Kidney (tissue), 14 donors: Measurements from ENCODE around the gene SYNDIG1. TPM values are rescaled to one million over a fixed set of nuclear protein-coding genes. Genes with fewer than 3 reads are reported as not detected.

Experiments used
- DNase-seq, 5 donors: peaks; one replicate each; pipeline ENCODE4 v3.0.0-alpha.2; 2013 to 2020
- FAIRE-seq: peaks from 2 replicates; lab custom pipeline; 2012; peaks lifted over from hg19 to GRCh38; lab: Jason Lieb, UNC
- H3K27ac ChIP-seq, 2 donors: one replicate each; pipeline ENCODE4 v1.7.0; 2013; ENCODE audit warnings: low read depth in 2 of 2, low read length in 2 of 2, inconsistent platforms in 1 of 2
- H3K27me3 ChIP-seq: one replicate; pipeline ENCODE4 v1.7.1; 2013; ENCODE audit warnings: low read length, inconsistent platforms; ENCODE audit not compliant: control insufficient read depth, insufficient read depth
- H3K36me3 ChIP-seq, 3 donors: one replicate each; pipeline versions ENCODE4 v1.7.0 to v1.7.1; 2013; ENCODE audit warnings: low read length in 3 of 3, control low read depth in 1 of 3, inconsistent platforms in 1 of 3; ENCODE audit not compliant: insufficient read depth in 3 of 3, control insufficient read depth in 2 of 3
- H3K4me1 ChIP-seq, 3 donors: one replicate each; pipeline versions ENCODE4 v1.7.0 to v1.7.1; 2013; ENCODE audit warnings: low read length in 3 of 3, inconsistent platforms in 1 of 3, low read depth in 1 of 3; ENCODE audit not compliant: control insufficient read depth in 2 of 3, insufficient read depth in 2 of 3
- H3K4me3 ChIP-seq, 3 donors: one replicate each; pipeline versions ENCODE4 v1.7.0 to v1.8.1; 2013; ENCODE audit warnings: low read length in 3 of 3, control low read depth in 1 of 3, inconsistent platforms in 1 of 3
- H3K9ac ChIP-seq, 3 donors: one replicate each; pipeline versions ENCODE4 v1.7.0 to v1.7.1; 2013; ENCODE audit warnings: low read length in 3 of 3, control low read depth in 1 of 3, inconsistent platforms in 1 of 3
- H3K9me3 ChIP-seq, 3 donors: one replicate each; pipeline versions ENCODE4 v1.7.0 to v1.7.1; 2013; ENCODE audit warnings: low read length in 3 of 3, control low read depth in 1 of 3, inconsistent platforms in 1 of 3; ENCODE audit not compliant: control insufficient read depth in 2 of 3, insufficient read depth in 1 of 3
- CTCF ChIP-seq: IDR thresholded peaks from 3 replicates; pipeline ENCODE4 v1.5.1; 2012; ENCODE audit warnings: mild to moderate bottlenecking, moderate library complexity, borderline replicate concordance; ENCODE audit not compliant: insufficient read depth; ENCODE audit errors: extremely low read depth
- intact Hi-C: fragments of 100-400 bp; cut with DNase I; formaldehyde crosslinking; loops from one replicate; pipeline ENCODE4 v1.11.1; 2022
- polyA plus RNA-seq: library from polyadenylated mRNA; stranded (reverse); fragments of 350-450 nt; fragmentation: Illumina TruSeq; extraction: RNeasy Lipid Tissue Mini Kit (QIAGEN cat#74804); gene quantifications from one replicate; pipeline ENCODE4 v1.2.3, GENCODE V29; 2014; ENCODE audit warnings: low read depth, low replicate concordance; ENCODE audit not compliant: insufficient read depth
- total RNA-seq: library from RNA; stranded (reverse); fragmentation: NEBNext Ultra II Directional; extraction: Animal tissue kit (Norgen Biotek cat#: 25700); gene quantifications from one replicate; pipeline ENCODE4 v1.2.1, GENCODE V29; 2021
- donor health status: control.
- donor health status: control.
- donor health status: control.
- donor health status: control.
- donor health status: control.
- donor health status: DM: yes; HTN: yes; CAD: no.
- donor health status: Normal renal cell carcinoma (clear cell type).

SYNDIG1 gene
- total and polyA plus RNA-seq, 2 donors from 2014 or later, result 5.4 to 8.2 TPM

- Histone ChIP-seq H3K9me3 (no peaks in the 10 kb centered on the region), H3K36me3 (no peaks in the 10 kb centered on the region), H3K27ac (no peak overlapping the region), H3K27me3 (no peaks in the 10 kb centered on the region), H3K4me3 (no peak overlapping the region), H3K9ac (no peak overlapping the region), H3K4me1 (no peaks in the 10 kb centered on the region)
- FAIRE-seq, result no peak
- DNase-seq, result no peak
- intact Hi-C loops, result no loop called here
- no peak for TF ChIP-seq CTCF
These were observed 134.0 kb downstream of the SYNDIG1 start for GRCh38 chr20:24603454-24603853.

DNA sequence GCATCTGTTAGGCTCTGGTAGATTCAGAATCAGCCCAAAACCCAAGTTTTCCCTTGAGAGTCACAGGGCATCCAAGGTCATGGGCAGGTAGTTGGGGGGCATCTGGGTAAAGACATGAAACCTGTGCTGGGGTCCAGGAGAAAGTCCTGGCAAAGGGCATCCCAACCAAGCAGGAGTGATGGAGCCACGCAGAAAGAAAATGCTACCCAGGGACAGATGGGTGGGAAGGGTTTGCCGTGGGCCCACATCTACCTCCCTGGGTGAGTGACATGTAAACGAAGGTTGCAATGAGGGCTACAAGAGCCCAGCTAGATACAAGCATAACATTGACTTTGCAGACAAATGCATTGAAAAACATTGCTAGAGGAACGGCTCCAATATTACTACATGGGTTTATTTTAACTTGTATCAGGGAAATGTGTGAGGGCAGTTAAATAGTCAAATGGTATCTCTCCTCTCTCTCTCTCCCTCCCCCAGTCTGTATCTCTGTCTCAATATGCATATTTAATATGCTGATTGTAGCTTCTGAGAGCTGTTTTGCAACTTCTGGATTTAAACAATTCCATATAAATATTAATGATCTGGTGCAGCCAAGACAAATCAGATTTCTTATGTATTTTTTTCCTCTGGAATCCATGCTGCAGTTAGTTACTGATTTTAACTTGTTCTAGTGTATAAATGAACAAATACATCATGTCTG is 135.7 kb downstream of the SYNDIG1 start:
- Histone ChIP-seq H3K4me3 (no peak overlapping the region), H3K36me3 (no peaks in the 10 kb centered on the region), H3K9ac (no peak overlapping the region), H3K27ac (no peak overlapping the region), H3K27me3 (no peaks in the 10 kb centered on the region), H3K4me1 (no peaks in the 10 kb centered on the region), H3K9me3 (no peaks in the 10 kb centered on the region)
- FAIRE-seq (no peak), DNase-seq (no peak)
- no peak for TF ChIP-seq CTCF
- intact Hi-C loops, result no loop called here

GRCh38 chr20:24605937-24606455 is 136.6 kb downstream of the SYNDIG1 start:
- intact Hi-C loops, result no loop called here
- no peak for DNase-seq
- Histone ChIP-seq H3K4me1 (no peaks in the 10 kb centered on the region), H3K9ac (no peak overlapping the region), H3K27ac (no peak overlapping the region), H3K9me3 (no peaks in the 10 kb centered on the region), H3K4me3 (no peak overlapping the region), H3K27me3 (no peaks in the 10 kb centered on the region), H3K36me3 (no peaks in the 10 kb centered on the region)
- FAIRE-seq, result no peak
- TF ChIP-seq CTCF, result no peak

DNA sequence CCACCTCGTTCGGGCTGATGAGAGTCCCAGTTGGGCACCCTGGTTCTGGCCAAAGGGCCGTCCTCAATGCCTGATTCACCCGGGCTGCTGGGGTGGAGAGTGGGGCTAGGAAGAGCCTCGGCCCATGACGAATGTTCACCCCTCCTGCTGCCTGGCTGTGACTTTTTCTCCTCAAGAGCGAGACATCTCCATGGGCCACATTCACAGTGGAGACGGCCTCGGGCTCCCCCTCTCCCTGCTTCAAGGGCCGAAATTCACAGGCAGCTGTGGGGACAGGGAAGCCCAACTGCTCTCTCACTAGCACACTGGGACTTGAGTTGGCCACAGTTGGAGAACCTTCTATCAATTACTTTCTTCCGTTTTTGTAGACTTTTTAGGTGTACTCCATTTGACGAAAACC is 138.0 kb downstream of the SYNDIG1 start:
- no peaks in the 10 kb centered on the region for H3K36me3 ChIP-seq
- FAIRE-seq, result no peak
- H3K4me3 ChIP-seq, result no peak overlapping the region

More for the DNA sequence above, 138.0 kb downstream of the SYNDIG1 start:
- intact Hi-C loops, result no loop called here
- Histone ChIP-seq H3K27ac (no peak overlapping the region), H3K9ac (no peak overlapping the region), H3K27me3 (no peaks in the 10 kb centered on the region), H3K4me1 (no peaks in the 10 kb centered on the region), H3K9me3 (no peaks in the 10 kb centered on the region)
- DNase-seq, result no peak
- TF ChIP-seq CTCF, result no peak
